Measurements from ENCODE around the gene CDH15. TPM values are rescaled to one million over a fixed set of nuclear protein-coding genes. Genes with fewer than 3 reads are reported as not detected.
"Not testable (repeated sequence)": the region's sequence is repeated elsewhere in the genome, so short reads cannot be mapped to it uniquely, and the experiment has no call there.

The CDH15 gene
- total RNA-seq, 1 donor from 2014 or later: not detected

GRCh38 chr16:89224665-89225064 lies 53.1 kb downstream of the CDH15 start:
- no peak for DNase-seq (ENCODE audit: low spot score)

DNA sequence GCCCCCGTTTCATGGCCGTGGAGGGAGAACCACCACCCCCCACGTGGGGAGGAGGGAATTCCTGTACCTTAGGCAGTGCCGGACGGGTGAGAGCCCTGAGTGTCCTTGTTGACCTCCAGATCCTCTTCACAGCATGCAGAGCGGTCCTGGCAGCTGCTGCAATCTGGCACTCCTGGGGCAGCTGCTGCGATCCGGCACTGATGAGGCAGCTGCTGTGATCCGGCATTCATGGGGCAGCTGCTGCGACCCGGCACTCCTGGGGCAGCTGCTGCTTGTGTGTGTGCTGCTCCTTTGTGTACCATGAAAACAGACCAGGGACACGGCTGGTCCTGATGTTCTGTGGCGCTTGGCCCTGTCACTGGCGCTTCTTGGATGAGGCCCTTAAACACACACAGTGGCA lies 58.7 kb downstream of the CDH15 start:
- DNase-seq (ENCODE audit: low spot score): no peak

DNA sequence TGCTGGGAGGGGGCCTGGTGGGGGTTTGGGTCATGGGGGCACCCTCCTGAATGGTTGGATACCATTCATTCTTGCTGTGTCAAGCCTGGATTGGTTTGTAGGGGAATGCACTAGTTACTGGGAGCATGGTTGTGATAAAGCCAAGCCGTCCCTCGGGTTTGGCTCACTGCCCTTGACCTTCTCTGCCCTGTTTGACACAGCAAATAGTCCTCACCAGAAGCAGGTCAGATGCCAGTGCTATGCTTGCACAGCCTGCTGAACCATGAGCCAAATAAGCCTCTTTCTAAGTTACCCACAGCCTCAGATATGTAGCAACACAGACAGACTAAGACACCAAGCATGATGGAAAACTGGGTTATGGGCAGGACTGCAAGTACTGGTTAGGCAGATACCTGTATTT lies 60.6 kb downstream of the CDH15 start:
- DNase-seq (ENCODE audit: low spot score): no peak

DNA sequence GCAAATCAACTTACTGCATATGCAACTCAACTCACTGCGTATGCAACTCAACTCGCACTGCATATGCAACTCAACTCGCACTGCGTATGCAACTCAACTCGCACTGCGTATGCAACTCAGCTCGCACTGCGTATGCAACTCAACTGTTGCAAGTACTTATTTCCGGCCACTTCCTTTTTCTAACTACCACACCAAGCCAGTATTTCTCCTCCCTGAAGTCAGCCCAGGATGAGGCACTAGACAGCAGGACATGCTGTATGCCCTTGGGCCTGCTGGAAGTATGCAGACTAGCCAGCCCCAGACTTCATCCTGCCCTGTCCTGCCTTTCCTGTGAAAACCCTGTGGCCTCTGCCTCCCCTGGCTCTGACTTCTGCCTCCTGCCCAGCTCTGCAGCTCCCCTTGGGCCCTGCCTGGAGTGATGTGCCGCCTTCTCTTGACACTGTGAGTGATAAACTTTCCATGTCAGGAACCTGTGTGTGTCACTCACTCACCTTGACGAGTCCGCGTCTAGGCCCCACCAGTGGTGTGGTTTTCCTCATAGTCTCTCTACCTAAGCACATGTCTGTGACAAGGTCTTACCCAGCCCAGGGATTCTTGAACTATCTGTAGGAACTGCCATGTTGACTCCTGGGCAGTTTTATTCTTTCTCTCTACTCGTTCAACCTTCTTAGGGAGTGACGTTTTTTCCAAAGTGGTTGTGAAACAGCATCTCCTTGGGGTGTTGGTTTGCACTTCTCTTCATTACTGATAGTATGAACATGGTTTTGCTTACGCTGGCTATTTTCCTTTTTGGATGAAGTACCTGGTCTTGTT lies 62.3 kb downstream of the CDH15 start:
- DNase-seq (ENCODE audit: low spot score): no peak

- DNase-seq (ENCODE audit: low spot score): no peak
These were observed 66.2 kb downstream of the CDH15 start for GRCh38 chr16:89237733-89238132.

- no peak for DNase-seq (ENCODE audit: low spot score)
These were observed 69.8 kb downstream of the CDH15 start for GRCh38 chr16:89241187-89242007.

DNA sequence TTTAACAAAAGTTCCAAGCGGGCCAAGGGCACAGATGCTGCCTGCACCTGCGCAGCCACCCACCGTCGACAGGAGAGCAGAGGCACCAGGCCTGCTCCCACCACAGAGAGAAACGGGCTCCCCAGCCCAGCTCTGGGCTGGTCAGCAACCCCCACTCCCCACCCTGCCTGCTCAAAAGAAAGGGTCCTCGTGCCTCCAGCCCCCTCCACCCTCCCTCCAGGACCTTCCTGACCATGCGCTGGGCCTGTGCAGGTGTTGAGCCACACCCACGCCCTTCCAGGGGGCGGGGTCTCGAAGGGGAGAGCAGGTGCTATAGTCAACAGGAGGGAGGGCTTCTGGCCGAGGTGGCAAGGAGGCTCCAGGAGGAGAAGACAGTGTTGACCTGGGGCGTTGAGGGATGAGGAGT lies 71.2 kb downstream of the CDH15 start:
- no peak for DNase-seq (ENCODE audit: low spot score)

DNA sequence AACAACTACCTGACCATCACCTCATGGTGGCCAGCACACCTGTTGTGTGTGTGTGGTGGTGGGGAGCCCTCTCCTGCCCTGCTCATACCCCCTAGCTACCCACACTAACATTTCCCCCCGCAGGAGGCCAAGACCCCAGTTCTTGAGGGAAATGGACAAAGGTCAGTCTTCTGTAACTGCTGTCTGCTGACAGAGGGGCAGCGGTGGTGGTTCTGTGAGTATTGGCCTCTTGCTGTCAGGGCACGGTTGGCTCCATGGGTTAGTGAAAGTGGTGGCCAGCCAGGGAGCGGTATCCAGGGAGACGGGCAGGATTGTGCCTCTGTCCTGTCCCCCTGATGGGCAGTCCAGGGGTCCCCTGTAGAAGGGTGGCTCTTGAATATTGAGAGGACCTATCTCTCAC lies 72.1 kb downstream of the CDH15 start:
- DNase-seq (ENCODE audit: low spot score): no peak

DNA sequence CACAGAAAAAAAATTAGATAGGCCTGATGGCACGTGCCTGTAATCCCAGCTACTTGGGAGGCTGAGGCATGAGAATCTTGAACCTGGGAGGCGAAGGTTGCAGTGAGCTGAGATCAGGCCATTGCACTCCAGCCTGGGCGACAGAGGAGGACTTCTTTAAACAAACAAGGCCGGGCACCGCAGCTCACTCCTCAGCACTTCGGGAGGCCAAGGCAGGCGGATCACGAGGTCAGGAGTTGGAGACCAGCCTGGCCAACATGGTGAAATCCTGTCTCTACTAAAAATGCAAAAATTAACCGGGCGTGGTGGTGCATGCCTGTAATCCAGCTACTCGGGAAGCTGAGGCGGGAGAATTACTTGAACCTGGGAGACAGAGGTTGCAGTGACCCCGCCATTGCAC lies 72.7 kb downstream of the CDH15 start:
- not testable (repeated sequence) for DNase-seq (ENCODE audit: low spot score)

GRCh38 chr16:89244754-89245153 lies 73.2 kb downstream of the CDH15 start:
- DNase-seq (ENCODE audit: low spot score): no peak

Other genes with a start within 250 kb of the CDH15 start
- 8.5 TPM for gene CBFA2T3, start 194.5 kb upstream of the CDH15 start, total RNA-seq
- 24.1 TPM for gene ACSF3, start 77.9 kb upstream of the CDH15 start, total RNA-seq
- 0.35 TPM for gene SLC22A31, start 28.8 kb downstream of the CDH15 start, total RNA-seq
- 11.7 TPM for gene ZNF778, start 46.0 kb downstream of the CDH15 start, total RNA-seq

All from mesenteric fat pad (tissue), 1 donor.